Tongue (tissue), 2 donors: ENCODE measurements around the gene EMILIN1. TPM values are rescaled to one million over a fixed set of nuclear protein-coding genes. Genes with fewer than 3 reads are reported as not detected.
"Not testable (repeated sequence)": the region's sequence is repeated elsewhere in the genome, so short reads cannot be mapped to it uniquely, and the experiment has no call there.

Experiments
- DNase-seq: peaks from one replicate; pipeline ENCODE4 v3.0.0-alpha.2; 2015
- total RNA-seq: library from RNA; depleted of rRNA; stranded (reverse); fragments of >200 nt; gene quantifications from one replicate; pipeline ENCODE4 v1.2.3, GENCODE V29; 2014

The EMILIN1 gene
- total RNA-seq, 1 donor from 2014 or later = 82.0 TPM

DNA sequence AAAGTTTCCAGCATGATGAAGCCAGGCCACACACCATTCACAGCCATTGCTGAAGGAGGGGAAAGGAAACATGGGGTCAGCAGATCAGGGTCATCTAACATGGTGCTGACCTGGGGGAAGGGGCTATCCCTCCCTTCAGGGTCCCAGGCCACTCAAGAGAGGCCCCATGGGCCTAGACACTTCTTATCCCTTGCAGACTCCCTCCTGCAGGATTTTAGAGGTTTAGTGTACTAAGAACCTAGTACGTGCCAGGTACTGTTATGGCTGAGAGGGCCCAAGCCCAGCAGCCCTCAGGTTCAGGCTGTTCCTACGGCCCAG is 17.0 kb downstream of the EMILIN1 start:
- no peak for DNase-seq

DNA sequence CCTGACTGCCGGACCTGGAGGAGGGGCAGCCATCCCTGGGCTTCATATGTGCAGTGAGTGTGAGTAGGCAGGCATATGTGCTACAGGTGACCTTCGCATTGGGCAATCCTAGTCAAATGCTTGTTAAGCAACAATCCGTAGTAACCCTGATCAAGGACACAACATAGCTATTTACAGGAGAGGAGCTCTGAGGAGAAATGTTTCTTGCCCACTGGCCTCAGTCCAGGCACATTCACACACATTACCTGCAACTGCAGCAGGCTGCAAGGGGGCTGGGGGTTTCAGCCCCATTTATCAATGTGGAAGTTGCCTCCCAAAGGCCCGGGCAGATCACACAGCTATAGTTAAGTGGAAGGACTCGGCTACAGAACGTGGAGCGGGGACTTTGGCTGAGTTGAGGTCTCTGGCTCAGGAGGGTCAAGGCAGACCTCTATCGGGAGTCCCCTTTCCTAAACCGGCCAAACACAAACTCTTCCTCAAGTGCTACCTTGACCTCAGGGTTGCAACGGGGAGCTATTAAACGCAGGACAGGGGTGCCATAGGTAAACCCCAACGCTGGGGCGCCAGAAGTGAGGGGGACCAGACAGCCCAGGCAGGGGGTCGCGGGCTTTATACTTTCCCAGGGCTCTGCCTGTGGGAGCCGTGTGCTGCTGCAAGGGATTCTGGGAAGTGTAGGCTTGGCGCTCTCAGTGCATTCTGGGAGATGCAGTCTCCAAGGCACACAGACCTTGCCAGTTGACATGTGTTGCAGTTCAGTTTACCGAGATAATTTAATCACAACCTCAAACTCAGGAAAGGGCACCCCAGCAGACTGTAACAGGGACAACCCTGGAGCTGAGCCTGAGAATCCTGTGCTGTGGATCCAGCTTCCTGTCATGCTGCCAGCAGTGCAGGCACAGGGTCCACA is 17.6 kb downstream of the EMILIN1 start:
- DNase-seq = peak; percentile 84

DNA sequence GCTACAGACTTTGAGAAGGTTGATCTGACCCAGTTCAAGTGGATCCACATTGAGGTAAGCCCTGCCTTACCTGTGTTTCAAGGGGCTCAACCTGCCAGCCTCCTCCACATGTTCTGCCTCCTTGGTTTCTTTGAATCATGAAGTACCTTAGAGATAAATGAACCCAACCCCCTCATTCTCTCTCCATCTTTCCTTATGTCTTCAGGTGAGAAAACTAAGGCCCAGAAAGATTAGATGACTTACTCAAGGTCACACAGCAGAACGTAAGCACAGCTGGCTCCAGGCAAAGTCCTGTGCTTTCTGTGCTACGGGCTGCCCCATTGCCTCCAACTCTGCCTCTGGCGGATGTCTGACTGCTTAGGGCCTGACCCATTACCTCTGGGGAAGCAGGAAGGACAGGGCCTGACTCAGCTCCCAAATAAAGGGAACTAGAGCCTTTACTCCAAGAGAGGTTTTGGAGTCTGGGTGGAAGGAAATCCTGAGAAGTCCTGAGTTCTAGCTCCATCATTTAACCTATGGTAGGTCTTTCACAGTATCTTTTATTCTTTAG is 18.4 kb downstream of the EMILIN1 start:
- DNase-seq = no peak

DNA sequence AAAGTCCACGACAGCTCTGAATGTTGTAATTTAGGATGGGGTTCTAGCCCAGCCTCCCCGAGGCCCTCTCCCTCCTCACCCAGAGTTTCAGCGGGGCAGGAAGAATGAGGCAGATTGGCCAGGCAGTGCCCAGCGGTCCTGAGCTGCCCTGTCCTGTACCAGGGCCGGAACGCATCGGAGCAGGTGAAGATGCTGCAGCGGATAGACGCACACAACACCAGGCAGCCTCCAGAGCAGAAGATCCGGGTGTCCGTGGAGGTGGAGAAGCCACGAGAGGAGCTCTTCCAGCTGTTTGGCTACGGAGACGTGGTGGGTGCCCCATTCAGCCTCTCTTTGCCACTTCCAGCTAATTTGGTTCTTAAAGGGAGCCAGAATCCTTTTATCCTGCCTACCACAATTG is 18.9 kb downstream of the EMILIN1 start:
- DNase-seq = no peak

DNA sequence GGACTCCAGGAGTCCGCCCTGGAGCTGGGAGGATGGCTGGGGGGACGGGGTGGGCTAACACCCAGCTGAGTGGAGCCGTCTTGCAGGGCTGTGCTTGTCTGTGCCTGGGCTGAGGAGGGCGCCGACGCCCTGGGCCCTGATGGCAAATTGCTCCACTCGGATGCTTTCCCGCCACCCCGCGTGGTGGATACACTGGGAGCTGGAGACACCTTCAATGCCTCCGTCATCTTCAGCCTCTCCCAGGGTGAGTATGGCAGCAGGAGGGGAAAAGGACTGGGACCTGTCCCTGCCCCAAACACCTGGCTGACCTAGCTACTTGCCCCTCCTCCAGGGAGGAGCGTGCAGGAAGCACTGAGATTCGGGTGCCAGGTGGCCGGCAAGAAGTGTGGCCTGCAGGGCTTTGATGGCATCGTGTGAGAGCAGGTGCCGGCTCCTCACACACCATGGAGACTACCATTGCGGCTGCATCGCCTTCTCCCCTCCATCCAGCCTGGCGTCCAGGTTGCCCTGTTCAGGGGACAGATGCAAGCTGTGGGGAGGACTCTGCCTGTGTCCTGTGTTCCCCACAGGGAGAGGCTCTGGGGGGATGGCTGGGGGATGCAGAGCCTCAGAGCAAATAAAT is 21.0 kb downstream of the EMILIN1 start:
- DNase-seq = no peak

DNA sequence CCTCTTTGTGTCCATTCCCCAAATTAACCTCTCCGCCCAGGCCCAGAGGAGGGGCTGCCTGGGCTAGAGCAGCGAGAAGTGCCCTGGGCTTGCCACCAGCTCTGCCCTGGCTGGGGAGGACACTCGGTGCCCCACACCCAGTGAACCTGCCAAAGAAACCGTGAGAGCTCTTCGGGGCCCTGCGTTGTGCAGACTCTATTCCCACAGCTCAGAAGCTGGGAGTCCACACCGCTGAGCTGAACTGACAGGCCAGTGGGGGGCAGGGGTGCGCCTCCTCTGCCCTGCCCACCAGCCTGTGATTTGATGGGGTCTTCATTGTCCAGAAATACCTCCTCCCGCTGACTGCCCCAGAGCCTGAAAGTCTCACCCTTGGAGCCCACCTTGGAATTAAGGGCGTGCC is 21.6 kb downstream of the EMILIN1 start:
- DNase-seq = no peak

DNA sequence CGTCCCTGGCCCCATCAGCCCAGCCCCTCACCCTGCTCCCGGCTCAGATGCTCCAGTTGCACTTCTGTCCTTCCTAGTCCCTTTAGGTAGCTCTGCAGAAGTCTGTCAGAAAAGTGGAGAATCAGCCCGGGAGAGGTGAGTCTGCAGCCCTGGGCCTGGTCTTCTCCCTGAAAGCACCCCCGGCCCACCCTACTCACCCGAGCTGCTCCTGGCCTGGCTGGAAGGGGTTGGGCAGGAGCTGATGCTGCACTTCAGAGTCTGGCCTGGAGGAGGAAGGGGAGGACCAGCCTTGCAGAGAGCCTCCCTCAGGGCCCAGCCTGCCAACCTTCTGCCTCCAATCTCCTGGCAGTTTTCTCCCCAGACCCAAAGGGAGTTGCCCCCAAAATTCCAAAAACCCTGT is 23.9 kb downstream of the EMILIN1 start:
- DNase-seq = no peak

DNA sequence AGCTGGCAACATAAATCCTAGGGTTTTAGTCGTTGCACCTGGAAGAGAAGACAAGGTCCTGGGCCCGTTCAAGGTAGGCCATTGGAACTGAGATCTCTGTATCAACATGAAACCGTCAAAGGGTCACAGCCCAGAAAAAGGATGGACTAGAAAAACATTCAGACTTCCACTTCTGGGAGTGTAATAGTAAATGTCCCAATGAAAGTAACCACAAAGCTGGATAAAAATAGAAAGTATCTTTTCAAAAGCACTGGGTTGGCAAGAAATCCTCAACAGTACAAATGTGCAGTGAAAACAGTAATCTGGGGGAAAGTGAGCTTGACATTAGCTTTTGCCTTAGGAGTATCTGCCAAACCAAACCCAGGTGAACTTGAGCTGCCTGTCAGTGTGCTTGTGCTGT is 27.6 kb downstream of the EMILIN1 start:
- no peak for DNase-seq

DNA sequence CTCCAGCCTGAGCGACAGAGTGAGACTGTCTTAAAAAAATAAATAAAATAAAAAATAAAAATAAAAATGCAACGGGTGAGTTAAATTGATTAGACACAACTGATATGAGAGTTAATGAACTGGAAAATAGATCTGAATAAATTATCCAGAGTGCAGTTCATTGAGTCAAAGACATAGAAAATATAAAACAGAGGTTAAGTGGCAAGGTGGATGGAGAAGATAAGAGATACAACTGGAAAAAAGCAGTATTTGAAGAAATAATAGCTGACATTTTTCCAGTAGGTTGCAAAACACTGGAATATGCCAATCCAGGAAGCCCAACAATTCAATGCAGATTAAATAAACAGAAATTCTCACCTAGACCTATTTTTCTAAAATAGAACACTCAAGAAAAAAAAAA is 29.8 kb downstream of the EMILIN1 start:
- no peak for DNase-seq

DNA sequence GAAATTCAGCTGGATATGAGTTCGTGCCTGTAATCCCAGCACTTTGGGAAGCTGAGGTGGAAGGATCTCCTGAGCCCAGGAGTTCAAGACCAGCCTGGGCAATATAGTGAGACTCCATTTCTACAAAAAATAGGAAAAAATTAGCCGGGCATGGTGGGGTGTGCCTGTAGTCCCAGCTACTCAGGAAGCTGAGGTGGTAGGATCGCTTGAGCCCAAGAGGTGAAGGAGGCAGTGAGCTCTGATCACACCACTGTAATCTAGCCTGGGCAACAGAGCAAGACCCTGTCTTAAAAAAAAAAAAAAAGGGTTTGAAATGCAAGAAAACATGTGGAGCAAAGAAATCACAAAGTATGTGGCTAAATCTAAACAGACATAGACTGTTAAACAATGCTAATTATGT is 30.7 kb downstream of the EMILIN1 start:
- no peak for DNase-seq

DNA sequence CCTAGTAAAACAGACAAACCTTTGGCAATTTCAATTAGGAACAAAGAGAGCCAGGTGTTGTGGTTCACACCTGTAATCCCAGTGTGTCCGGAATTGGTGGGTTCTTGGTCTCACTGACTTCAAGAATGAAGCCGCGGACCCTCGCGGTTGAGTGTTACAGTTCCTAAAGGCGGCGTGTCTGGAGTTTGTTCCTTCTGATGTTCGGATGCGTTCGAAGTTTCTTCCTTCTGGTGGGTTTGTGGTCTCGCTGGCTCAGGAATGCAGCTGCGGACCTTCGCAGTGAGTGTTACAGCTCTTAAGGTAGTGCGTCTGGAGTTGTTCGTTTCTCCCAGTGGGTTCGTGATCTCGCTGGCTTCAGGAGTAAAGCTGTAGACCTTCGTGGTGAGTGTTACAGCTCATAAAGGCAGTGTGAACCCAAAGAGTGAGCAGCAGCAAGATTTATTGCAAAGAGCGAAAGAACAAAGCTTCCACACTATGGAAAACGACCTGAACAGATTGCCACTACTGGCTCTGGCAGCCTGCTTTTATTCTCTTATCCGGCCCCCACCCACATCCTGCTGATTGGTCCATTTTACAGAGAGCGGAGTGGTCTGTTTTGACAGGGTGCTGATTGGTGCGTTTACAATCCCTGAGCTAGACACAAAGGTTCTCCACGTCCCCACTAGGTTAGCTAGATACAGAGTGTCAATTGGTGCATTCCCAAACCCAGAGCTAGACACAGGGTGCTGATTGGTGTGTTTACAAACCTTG is 32.4 kb downstream of the EMILIN1 start:
- DNase-seq = not testable (repeated sequence)

DNA sequence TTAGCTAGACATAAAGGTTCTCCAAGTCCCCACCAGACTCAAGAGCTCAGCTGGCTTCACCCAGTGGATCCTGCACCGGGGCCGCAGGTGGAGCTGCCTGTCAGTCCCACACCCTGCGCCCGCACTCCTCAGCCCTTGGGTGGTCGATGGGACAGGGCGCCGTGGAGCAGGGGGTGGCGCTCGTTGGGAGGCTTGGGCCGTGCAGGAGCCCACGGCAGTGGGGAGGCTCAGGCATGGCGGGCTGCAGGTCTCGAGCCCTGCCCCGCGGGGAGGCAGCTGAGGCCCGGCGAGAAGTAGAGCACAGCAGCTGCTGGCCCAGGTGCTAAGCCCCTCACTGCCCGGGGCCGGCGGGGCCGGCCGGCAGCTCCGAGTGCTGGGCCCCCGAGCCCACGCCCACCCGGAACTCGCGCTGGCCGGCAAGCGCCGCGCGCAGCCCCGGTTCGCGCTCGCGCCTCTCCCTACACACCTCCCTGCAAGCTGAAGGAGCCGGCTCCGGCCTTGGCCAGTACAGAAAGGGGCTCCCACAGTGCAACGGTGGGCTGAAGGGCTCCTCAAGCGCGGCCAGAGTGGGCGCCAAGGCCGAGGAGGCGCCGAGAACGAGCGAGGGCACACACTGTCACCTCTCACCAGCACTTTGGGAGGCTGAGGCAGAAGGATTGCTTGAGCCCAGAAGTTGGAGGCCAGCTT is 33.1 kb downstream of the EMILIN1 start:
- not testable (repeated sequence) for DNase-seq

DNA sequence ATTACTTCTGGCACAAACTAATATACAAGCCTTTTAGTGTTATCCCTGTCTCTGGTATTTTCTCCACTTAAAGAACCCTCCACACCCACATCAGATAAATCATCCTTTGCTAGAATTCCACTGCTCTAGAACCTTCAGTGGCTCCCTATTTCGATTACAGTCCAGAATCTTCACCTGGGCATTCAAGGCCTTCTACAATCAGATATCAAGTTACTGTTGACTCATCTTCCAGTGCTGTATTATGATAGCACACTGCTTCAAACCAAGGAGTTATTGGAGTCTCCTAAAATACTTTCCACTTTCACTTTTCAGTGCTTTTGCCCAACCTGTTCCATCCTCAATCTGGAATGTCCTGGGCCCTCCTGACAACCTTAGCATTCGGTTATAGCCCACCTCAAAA is 37.1 kb downstream of the EMILIN1 start:
- DNase-seq = no peak

DNA sequence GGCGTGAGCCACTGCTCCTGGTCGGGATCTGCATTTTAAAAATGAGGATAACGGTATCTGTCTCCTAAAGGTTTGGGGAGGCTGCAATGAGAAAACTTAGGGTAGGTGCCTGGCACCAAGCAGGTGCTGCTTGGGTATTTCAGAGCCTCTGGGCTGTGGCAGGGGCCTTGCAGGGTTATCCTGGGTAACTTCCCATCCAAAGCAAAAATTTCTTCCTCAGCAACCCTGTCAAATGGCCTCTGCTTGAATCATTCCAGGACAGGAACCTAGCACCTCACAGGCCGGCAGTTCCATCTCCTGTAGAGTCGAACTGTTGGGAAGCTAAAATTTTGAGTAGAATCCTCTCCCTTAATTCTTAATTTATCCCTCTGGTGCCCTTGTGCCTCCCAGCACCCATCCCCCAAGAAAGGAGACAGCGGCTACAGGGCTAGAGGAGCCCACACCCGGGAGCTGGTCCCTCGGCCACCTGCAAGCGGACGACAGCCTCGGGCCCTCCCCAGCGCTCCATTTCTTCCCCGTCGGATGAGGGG is 39.6 kb downstream of the EMILIN1 start:
- DNase-seq = no peak

DNA sequence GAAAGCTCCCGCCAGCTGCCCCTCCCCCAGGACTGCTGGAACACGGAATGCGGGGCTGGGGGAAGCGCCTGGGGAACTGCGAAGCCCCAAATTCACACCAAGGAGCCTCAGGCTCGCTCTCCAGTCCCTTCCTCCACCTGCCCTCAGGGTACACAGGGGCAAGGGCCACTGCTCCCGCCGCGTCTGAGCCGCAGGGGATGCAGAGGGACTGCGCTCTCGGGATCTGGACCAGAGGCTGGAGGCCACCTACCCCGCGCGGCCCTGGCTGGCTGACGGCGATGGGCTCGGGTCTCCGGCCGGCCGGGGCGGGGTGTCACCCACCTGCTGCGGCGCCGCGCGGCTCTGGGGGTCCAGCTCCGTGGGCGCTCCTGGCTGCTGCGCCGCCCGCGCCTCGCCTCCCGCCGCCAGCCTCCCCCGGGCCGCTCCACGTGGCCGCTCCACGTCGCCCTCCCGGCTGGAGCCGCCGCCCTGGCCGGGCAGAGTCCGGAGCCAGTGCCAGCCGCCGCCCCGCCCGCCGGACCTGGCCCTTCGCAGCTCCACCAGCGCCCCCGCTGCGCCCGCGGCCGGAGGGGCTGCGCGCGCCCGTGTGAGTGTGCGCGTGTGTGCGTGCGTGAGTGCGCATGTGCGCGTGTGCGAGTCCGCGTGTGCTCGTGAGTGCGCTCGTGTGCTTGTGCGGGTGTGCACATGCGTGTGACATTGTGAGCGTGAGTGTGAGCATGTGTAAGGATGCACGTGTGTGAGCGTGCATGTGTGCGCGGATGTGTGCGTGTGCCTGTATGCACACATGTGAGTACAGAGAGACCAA is 40.3 kb downstream of the EMILIN1 start, which contains the start of gene CGREF1:
TSS of gene CGREF1 (minus strand) at position 604 of the 805 bp plus-strand sequence. CDS start 14,762 bp downstream, outside the sequence.
- DNase-seq = no peak

DNA sequence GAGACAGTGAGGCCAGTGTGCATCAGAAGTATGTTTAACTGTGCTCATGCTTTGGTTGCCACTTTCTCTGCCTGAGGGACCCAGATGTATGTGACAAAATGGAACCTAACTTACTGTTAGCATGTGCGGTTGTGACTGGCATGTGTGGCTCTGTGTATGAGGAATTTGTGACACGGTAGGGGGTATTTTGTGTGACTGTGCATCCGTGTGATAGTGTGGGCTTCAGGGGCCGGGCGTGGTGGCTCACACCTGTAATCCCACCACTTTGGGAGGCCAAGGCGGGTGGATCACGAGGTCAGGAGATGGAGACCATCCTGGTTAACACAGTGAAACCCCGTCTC is 40.9 kb downstream of the EMILIN1 start:
- not testable (repeated sequence) for DNase-seq

DNA sequence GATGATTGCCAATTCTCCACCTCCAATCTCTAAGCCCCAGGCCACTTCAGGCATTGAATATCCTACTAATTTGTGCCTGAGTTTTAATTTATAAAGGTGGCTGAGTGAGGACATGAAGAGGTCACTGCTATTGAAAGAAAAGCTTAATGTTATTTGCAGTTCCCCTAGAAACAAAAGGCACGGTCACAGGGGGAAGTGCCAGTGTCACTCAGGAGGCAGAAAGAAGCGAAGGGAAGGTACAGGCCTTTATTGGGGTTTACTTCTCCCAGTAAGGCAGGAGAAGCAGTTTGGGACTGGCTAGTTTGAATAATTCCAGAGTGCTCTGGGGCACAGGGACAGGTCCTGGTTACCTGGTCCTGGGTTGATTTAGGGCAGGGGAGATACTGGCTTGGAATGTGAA is 43.5 kb downstream of the EMILIN1 start:
- no peak for DNase-seq

DNA sequence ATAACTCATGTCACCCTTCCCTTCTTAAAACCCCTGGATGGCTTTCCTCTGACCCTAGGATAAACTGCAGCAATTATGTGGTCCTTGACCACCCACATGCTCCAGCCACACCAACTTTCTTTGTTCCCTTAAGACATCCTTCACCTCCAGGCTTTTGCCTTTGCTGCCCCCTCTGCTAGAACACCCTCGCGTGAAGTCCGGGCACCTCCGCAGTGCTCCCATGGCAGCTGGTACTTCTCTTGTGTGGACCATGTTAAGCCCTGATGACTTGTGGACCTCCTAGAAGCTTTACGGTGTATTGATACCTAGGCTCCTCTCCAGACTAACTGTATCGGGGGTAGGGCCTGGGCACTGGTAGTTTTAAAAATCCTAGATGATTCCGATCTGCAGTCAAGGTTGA is 44.4 kb downstream of the EMILIN1 start:
- no peak for DNase-seq

DNA sequence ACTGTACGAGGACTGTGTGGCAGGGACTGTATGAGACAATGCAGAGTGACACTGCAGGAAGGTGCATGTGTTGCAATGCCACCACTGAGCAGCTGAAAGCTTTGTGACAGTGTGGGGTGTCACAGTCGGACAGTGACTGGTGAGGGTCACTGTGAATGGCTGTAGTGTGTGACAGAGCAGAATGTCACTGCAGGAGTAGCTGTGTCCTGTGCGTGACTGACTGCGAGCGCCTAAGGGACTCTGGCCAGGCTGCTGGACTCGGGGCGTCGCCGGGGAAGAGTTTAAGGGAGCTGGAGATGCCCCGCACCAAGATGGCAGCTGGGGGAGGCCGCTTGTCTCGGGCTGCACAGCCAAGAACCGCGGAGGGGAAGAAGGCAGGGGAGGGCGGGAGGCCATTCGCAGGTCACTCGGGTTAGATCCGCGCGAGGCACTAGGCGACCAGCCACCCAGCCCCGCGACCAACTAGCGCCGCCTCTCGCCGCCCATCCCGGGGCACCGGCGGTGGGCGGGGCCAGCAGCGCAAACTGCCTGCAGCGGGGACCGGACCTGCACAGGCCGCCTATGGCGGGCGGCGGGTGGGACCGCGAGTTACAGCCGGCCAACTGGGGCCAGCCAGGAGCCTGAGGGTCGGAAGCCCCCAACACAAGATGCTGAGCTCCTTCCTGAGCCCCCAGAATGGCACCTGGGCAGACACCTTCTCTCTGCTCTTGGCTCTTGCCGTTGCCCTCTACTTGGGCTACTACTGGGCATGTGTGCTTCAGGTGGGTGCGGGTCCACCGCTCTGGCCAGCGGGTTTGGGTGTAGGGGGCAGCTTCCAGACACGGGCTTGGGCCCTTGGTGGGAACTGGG is 45.1 kb downstream of the EMILIN1 start, which contains the start of gene ABHD1:
TSS of gene ABHD1 (plus strand) at position 514 of the 849 bp plus-strand sequence. CDS start at position 648, 134 bp downstream.
- peak; percentile 37 for DNase-seq

DNA sequence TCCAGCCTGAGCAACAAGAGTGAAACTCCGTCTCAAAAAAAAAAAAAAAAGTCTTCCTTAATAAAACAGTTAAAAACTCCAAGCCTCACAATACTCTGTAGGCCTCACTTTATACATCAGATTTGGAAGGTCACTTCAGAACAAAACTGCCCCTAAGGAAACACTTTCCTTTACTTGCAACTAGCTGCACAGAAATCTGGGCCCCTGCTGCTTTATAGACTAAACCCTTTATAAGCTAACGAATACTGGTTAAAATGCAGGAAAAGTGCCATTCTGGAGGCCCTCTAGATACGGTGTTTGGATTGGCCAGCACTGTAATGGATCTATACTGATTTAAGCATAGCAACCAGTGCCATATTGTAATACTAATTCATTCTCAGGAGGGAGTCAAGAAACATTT is 46.7 kb downstream of the EMILIN1 start:
- DNase-seq = no peak
